HS-5 (cell line): ENCODE data around the gene LRIG2.

ENCODE experiments used
- DNase-seq: peaks from one replicate; pipeline ENCODE4 v3.0.0-alpha.2; 2012; ENCODE audit warnings: low read depth

The LRIG2 gene

DNA sequence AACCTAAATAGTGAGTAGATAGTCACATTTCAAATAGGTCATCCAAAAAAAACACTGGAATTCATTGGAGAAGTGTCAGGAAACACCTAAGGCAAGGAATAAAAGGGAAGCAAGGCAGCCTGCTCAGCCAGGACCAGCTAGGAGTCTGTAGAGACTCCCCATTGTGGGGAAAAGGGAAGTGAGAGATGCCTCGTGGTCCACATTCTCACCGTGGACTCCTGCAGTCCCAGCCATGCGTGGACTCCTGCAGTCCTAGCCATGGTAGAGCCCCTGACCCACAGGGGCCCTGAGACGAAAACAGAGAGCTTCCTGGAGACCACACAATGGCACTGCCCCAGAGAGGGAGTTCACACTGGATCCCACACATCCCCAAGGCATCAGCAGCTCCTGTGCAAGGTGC, 97.5 kb downstream of the LRIG2 start:
- DNase-seq, result no peak

DNA sequence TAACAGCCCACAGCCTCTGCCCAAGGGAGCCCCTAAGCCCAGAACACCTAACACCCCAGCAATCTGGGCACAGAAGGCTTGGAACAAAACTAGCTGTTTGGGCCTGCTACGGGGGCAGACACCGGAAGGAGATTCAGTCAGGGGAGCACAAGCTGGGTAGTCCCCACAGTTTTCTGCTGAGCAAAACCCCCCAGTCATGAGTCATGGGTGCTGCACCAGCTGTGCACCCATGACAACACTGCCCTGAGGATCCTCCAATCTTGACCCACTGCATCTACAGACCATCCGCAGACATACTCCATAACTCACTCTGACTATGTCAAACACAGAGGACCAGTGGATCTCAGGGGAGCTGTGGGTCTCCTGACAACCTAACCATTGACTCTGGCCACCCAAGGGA, 105.1 kb downstream of the LRIG2 start:
- no peak for DNase-seq

DNA sequence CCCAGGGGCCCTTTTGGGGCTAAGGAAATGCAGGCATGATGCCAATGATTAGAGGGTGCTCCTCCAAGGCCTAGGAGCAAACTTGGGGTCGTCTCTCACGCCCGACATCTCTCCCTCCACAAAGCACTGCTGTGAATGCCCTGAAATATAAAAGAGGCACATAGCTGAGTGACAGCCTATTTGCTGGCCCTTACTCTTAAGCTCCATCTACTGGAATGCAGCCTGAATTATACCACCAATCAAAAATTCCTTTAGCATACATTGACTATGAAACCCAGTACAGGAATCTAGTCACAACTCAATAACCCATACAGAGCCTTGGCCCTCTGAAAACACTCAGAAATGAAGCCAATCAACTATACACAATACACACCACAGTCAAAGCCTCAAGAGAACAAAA, 105.5 kb downstream of the LRIG2 start:
- DNase-seq, result no peak
